Hepatocyte (in vitro differentiated cells): ENCODE data around the gene ARPC1B.

ENCODE experiments used
- EZH2phosphoT487 ChIP-seq: fragments of 200-600 bp; sonication (generic); IDR thresholded peaks from one replicate; pipeline ENCODE4 v1.6.1; 2018; ENCODE audit warnings: antibody characterized with exemption, mild to moderate bottlenecking, low read depth, moderate library complexity; ENCODE audit not compliant: unreplicated experiment, severe bottlenecking
- TF ChIP-seq, protein P1 (sequence below): fragments of 200-600 bp; sonication (generic); IDR thresholded peaks from 2 replicates; pipeline ENCODE4 v1.5.1; 2016; ENCODE audit warnings: antibody characterized with exemption, mild to moderate bottlenecking; ENCODE audit not compliant: poor library complexity

DNA sequence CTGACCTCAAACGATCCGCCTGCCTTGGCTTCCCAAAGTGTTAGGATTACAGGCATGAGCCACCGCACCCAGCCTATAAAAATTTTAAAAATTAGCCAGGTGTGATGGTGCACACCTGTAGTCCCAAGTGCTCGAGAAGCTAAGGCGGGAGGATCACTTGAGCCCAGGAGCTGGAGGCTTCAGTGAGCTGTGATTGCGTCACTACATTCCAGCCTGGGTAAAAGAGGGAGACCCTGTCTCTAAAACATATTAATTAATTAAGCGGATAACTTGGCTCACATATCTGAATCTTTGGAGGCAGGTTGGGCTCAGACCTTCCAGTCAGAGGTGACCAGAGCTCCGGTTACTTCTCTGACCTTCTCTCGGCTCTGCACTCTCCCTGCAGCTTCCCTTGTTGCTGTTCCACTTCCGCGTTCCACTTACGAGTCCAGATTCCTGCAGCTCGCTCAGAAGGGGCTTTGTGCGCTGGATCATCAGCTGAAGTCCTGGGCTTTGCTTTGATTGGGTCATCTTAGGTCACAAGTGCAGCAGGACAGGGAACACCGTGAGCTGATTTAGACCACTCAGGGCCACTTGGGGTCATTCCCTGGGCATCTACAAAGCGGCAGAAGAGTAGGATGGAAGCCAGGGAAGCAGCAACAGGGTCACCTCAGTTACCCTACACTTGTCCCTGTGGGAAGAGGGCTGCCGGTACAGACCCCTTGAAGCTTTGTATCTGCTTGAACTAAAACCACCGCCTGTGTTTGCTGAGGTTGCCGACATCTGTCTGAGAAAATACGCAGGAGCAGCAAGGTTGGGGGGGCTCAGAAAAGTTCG lies 2.0 kb upstream of the ARPC1B start:
- TF ChIP-seq, protein P1, sequence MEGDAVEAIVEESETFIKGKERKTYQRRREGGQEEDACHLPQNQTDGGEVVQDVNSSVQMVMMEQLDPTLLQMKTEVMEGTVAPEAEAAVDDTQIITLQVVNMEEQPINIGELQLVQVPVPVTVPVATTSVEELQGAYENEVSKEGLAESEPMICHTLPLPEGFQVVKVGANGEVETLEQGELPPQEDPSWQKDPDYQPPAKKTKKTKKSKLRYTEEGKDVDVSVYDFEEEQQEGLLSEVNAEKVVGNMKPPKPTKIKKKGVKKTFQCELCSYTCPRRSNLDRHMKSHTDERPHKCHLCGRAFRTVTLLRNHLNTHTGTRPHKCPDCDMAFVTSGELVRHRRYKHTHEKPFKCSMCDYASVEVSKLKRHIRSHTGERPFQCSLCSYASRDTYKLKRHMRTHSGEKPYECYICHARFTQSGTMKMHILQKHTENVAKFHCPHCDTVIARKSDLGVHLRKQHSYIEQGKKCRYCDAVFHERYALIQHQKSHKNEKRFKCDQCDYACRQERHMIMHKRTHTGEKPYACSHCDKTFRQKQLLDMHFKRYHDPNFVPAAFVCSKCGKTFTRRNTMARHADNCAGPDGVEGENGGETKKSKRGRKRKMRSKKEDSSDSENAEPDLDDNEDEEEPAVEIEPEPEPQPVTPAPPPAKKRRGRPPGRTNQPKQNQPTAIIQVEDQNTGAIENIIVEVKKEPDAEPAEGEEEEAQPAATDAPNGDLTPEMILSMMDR: no peak
- no peak for TF ChIP-seq EZH2phosphoT487
